SIG-M5 treated with dmso at 0.1 percent for 504 hours (cell line): ENCODE measurements around the gene PLCB3.

Source experiments
- DNase-seq: peaks from one replicate; lab custom pipeline; 2025; ENCODE audit not compliant: unreplicated experiment; lab: John Stamatoyannopoulos, UW

Gene PLCB3

GRCh38 chr11:64249563-64250414 is 1.5 kb upstream of the PLCB3 start:
- no peak for DNase-seq

- DNase-seq: no peak
These were observed 815 bp upstream of the PLCB3 start for GRCh38 chr11:64250415-64251015.

DNA sequence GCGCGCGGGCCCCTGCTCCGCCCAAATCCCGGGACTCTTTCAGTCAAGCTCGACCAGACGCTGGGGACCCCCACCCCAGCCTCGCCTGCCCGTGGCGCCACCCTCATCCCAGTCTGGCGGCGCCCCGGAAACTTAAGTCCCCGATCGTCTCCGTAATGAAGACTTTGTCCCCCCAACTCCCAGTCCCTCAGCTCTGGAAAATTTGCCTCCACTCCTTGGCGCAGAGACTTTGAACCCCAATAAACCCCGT is 348 bp downstream of the PLCB3 start:
- no peak for DNase-seq

GRCh38 chr11:64252003-64252872 is 908 bp downstream of the PLCB3 start:
- DNase-seq: peak; percentile 15

GRCh38 chr11:64253043-64253442 is 1.7 kb downstream of the PLCB3 start:
- DNase-seq: no peak

DNA sequence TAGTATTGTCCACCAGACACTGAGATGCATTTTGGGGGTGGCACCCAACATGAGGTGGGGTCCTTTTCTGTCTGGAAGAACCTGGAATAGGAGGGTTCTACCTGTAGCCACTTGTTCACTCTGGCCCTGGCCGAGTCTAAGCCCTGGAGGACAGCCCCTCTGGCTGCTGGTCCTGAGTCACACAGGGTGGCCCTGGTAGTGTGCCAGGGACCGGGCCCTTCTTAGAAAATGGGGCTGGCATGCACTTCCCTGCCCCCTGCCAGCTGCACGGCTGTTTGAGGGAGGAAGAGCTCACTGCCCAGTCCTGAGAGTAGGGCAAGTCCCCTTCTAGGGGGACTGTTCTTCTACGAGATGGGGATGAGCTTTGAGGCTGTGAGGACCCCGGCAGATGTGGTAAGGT is 2.2 kb downstream of the PLCB3 start:
- DNase-seq: no peak

DNA sequence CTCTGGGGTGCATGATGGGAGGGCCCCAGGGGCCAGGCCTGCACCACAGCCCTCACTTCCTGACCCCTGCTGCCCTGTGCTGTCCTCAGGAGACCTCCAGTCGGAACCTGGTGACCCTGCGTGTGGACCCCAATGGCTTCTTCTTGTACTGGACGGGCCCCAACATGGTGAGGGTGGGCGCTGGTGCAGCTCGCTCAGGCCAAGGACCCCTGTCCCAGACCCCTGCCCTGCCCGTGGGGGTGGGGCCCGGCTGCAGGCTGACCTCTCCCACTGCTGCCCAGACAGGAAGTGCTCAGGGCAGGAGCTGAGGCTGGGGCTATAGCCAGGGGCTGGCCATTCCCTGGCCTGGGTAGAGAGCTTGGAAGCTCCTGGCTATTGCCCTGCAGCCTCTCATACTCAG is 3.0 kb downstream of the PLCB3 start:
- DNase-seq: no peak

DNA sequence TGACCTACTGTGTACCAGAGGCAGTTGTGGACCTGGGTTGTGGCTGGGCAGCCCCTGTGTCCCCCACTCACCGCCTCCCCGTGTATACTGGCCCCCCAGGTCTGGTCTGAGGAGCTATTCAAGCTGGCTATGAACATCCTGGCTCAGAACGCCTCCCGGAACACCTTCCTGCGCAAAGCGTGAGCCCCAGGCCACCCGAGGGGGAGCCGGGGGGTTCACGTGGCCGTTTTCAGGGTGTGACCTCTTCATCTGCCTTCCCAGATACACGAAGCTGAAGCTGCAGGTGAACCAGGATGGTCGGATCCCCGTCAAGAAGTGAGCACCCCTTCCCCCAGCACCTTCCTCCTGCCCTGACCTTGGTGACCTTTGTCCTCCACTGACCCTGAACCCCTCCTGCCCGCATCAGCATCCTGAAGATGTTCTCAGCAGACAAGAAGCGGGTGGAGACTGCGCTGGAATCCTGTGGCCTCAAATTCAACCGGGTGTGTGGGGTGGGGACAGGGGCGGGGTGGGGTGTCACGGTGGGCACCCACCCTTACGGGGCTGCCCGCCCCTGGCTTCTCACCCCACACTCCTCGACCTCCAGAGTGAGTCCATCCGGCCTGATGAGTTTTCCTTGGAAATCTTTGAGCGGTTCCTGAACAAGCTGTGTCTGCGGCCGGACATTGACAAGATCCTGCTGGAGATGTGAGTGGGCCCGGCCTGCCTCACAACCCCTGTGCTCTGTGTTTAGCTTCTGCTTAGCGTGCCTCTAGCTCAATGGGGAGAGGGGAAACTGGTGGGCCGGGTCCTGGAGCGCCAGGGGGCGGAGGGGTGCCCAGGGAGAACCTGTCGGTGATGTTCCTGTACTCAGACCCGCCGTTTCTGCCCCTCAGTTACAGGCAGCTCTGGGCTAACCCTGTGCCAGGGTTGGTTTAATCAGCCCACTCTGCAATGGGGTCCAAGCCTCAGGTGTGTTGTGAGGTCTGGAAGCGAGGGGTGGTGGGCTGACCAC is 4.1 kb downstream of the PLCB3 start:
- no peak for DNase-seq

DNA sequence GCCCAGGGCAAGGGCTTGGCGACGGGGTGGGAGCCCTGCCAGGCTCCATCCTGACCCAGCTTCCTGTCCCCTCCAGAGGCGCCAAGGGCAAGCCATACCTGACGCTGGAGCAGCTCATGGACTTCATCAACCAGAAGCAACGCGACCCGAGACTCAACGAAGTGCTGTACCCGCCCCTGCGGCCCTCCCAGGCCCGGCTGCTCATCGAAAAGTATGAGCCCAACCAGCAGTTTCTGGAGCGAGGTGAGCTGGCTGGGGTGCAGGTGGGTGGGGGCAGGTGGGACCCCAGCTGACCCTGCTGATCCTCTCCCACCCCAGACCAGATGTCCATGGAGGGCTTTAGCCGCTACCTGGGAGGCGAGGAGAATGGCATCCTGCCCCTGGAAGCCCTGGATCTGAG is 5.0 kb downstream of the PLCB3 start:
- no peak for DNase-seq

DNA sequence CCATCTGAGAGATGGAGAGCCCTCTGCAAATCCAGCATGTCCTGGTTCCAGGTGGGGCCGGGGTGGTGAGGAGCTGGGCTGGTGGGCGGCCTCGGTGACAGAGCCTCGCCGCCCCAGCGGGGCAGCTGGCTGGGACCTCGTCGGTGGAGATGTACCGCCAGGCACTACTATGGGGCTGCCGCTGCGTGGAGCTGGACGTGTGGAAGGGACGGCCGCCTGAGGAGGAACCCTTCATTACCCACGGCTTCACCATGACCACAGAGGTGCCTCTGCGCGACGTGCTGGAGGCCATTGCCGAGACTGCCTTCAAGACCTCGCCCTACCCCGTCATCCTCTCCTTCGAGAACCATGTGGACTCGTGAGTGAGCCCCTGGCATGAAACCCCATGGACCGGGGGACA is 7.0 kb downstream of the PLCB3 start:
- no peak for DNase-seq

- no peak for DNase-seq
These were observed 7.7 kb downstream of the PLCB3 start for GRCh38 chr11:64258946-64259532.

DNA sequence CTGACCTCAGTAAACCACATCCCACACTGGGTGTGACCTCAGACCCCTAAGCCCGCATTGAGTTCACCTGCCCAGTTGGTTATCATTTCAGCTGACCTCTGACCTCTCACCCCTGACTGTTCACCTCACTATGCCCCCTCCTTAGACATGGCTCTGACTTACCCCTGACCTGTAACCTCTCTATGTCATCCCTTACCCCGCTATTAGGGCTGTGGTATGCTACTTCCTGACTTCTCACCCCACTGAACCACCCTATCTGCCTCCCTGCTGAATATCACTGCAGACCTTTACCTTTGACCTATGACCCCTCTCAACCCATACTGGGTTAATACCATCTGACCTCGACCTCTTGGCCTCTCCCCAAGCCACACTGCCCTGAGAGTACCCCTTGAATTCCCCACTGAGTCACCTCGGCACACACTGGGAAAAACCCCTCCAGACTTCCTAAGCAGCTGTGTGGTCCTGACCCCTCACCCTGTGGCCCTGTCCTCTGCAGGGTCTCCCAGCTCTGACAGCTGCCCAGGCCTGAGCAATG is 8.3 kb downstream of the PLCB3 start:
- no peak for DNase-seq

GRCh38 chr11:64260147-64260708 is 8.9 kb downstream of the PLCB3 start:
- no peak for DNase-seq

GRCh38 chr11:64261556-64262080 is 10.3 kb downstream of the PLCB3 start:
- no peak for DNase-seq

- no peak for DNase-seq
These were observed 11.1 kb downstream of the PLCB3 start for GRCh38 chr11:64262271-64263002.

DNA sequence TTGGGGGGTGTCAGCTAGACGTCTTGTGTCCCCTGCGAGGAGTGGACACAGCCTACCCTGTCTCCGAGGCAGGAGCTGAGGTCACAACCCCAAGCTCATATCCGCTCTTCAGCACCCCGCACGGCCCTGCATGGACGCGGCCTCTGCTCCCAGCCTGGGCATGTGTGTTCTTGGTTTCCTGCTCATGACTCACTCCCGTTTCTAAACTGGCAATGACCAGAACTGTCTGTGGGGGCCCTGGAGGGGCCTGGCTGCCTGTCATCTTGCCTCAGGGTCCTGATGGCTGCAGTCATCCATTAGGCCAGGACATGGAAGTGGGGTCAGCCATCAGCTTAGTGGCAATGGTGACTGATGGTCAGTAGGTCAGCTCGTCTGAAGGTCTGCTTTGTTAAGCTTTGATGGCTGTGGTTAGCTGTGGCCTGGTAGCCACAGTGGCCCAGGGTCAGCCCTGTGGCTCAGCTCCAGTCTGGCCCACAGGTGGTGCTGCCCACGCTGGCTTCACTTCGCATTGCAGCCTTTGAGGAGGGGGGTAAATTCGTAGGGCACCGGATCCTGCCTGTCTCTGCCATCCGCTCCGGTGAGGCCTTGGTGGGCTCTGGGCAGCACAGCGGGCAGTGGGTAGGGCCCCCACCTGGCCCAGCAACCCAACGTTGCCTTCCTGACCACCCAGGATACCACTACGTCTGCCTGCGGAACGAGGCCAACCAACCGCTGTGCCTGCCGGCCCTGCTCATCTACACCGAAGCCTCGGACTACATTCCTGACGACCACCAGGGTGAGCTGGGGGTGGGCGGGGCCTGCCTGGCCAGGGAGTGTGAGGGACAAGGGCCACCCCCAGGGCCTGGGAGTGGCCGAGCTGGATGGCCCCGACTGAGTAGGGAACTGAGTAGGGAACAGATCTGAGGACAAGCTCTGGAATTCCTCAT is 12.0 kb downstream of the PLCB3 start:
- no peak for DNase-seq

DNA sequence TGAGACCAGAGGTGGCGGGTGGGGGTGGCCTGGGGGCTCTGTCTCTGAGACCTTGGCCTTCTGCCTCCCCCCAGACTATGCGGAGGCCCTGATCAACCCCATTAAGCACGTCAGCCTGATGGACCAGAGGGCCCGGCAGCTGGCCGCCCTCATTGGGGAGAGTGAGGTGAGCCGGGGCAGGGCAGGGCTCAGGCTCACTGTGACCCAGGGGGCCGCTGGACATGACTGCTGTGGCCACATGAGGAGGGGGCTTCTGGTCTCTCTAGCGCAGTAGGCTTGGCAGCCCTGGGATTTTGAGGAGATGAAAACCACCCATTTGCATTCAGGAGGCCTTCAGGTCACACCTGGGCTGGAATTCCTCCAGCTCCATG is 12.6 kb downstream of the PLCB3 start:
- no peak for DNase-seq

DNA sequence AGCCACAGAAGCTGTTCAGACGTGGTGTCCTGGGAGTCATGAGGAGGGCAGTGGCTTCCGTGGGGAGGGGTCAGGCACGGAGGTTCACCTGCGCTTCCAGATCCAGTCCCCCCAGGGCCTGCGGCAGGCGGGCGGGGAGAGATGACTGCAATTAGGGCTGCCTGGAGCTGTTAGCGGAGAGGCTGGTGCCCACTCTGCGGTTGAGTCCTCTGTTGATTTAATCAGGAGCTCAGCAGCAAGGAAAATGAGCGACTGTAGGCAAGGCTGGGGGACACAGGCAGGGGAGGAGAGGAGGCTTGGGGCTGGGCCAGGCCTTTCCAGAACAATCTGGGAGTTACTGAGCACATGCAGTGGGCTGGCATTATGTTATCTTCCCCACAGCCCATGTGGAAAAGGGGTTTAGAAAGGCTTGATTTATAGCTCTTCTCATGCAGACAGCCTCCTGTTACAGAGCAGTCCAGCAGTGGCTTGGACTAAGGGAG is 13.1 kb downstream of the PLCB3 start:
- DNase-seq: no peak
